ENCODE results near the gene KIFAP3. TPM values are rescaled to one million over a fixed set of nuclear protein-coding genes. Genes with fewer than 3 reads are reported as not detected.

The KIFAP3 gene
- total RNA-seq, 1 experiment from 2014 or later: 3.8 TPM

DNA sequence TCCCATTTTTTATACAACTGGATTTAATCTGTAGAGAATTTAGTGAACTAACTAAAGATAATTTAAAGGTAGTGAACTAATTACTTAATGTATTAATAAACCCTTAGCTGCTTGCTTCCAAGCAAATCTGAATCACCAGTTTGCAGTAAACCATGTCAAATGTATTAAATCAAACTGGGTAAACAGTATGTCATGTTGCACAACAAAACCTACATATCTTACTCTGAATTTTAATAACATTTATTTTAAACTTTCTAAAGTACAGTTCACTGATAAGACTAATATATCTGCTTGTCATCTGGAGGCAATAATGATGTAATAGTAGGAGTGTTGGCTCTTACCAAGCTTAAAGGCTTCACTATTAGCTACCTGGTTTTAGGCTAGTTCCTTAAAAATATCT lies 128.3 kb downstream of the KIFAP3 start:
- no peak overlapping the region for H2BK5ac ChIP-seq (ENCODE audit: insufficient read length, low read length)

More for the DNA sequence above, 128.3 kb downstream of the KIFAP3 start:
- Histone ChIP-seq H3K27ac (ENCODE audit: insufficient read length, low read depth, low read length) (no peak overlapping the region), H3K4me1 (ENCODE audit: insufficient read depth, low read length) (no peaks in the 10 kb centered on the region), H3K4ac (ENCODE audit: low read depth, low read length) (no peak overlapping the region), H4K91ac (ENCODE audit: insufficient read length, low read depth, low read length) (no peak overlapping the region), H3K56ac (ENCODE audit: insufficient read length, low read depth, low read length) (no peak overlapping the region), H3K9me3 (ENCODE audit: control insufficient read depth, low read depth, low read length) (no peaks in the 10 kb centered on the region), H4K20me1 (ENCODE audit: control insufficient read depth, insufficient read depth, insufficient read length) (no peaks in the 10 kb centered on the region), H3K4me2 (ENCODE audit: insufficient read depth, insufficient read length, low read length) (no peak overlapping the region), H2AK5ac (ENCODE audit: insufficient read length, low read length) (no peak overlapping the region), H2BK120ac (ENCODE audit: low read depth, low read length, poor library complexity, severe bottlenecking) (no peak overlapping the region), H3K79me2 (ENCODE audit: insufficient read depth, low read length) (no peaks in the 10 kb centered on the region), H3K27me3 (ENCODE audit: insufficient read depth, low read length) (no peaks in the 10 kb centered on the region), H3K18ac (ENCODE audit: insufficient read length, low read depth, low read length) (no peak overlapping the region), H3K14ac (ENCODE audit: insufficient read depth, low read length) (no peak overlapping the region), H2AFZ (ENCODE audit: low read length) (no peak overlapping the region), H2BK20ac (ENCODE audit: low read depth, low read length, poor library complexity, severe bottlenecking) (no peak overlapping the region), H3K23me2 (ENCODE audit: insufficient read length, low read depth, low read length, poor library complexity, severe bottlenecking) (no peaks in the 10 kb centered on the region), H3K9ac (ENCODE audit: extremely low read depth, insufficient read length, low read length) (no peak overlapping the region), H4K5ac (ENCODE audit: insufficient read length, low read depth, low read length) (no peak overlapping the region), H3K79me1 (ENCODE audit: insufficient read depth, low read depth, low read length, poor library complexity, severe bottlenecking) (no peaks in the 10 kb centered on the region), H2BK15ac (ENCODE audit: low read depth, low read length) (no peak overlapping the region), H3K23ac (ENCODE audit: insufficient read length, low read depth, low read length) (no peak overlapping the region), H2BK12ac (ENCODE audit: insufficient read length, low read depth, low read length) (no peak overlapping the region), H4K8ac (replicated peaks; ENCODE audit: insufficient read length, low read depth, low read length) (no peak overlapping the region), H3T11ph (ENCODE audit: low read length) (no peak overlapping the region)
- TF ChIP-seq, protein P1, sequence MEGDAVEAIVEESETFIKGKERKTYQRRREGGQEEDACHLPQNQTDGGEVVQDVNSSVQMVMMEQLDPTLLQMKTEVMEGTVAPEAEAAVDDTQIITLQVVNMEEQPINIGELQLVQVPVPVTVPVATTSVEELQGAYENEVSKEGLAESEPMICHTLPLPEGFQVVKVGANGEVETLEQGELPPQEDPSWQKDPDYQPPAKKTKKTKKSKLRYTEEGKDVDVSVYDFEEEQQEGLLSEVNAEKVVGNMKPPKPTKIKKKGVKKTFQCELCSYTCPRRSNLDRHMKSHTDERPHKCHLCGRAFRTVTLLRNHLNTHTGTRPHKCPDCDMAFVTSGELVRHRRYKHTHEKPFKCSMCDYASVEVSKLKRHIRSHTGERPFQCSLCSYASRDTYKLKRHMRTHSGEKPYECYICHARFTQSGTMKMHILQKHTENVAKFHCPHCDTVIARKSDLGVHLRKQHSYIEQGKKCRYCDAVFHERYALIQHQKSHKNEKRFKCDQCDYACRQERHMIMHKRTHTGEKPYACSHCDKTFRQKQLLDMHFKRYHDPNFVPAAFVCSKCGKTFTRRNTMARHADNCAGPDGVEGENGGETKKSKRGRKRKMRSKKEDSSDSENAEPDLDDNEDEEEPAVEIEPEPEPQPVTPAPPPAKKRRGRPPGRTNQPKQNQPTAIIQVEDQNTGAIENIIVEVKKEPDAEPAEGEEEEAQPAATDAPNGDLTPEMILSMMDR (conservative IDR thresholded peaks at IDR 0.05): no peak
- H3K4me3 Mint-ChIP-seq: no peak overlapping the region
- peaks cover 8 to 11% of the 10 kb centered on the region in 2 experiments for H3K4me1 Mint-ChIP-seq
- H3K27ac Mint-ChIP-seq: no peak overlapping the region
- no peak for DNase-seq
- no peaks in the 10 kb centered on the region for H3K27me3 Mint-ChIP-seq (ENCODE audit: low read depth)
- no peaks in the 10 kb centered on the region for H3K9me3 Mint-ChIP-seq
- no peaks in the 10 kb centered on the region for H3K36me3 Mint-ChIP-seq (ENCODE audit: insufficient read depth in 1 of 3, low read depth in 3 of 3)

Measured in H9 (cell line).